NCI-H748 (cell line): ENCODE data around the gene BRI3BP.

Source experiments
- DNase-seq: peaks from one replicate; lab custom pipeline; 2025; ENCODE audit not compliant: unreplicated experiment; lab: John Stamatoyannopoulos, UW

Gene BRI3BP

GRCh38 chr12:124993626-124994436 lies at the start of gene BRI3BP:
BRI3BP (plus strand) TSS chr12:124993645; CDS start chr12:124993791, 146 bp downstream.
- peak; percentile 85 for DNase-seq

- DNase-seq = no peak
These were observed 47.0 kb upstream of the BRI3BP start for GRCh38 chr12:124946447-124946793.

GRCh38 chr12:124947013-124947412 lies 46.4 kb upstream of the BRI3BP start:
- no peak for DNase-seq

- DNase-seq = no peak
These were observed 45.7 kb upstream of the BRI3BP start for GRCh38 chr12:124947561-124948398.

GRCh38 chr12:124949066-124949465 lies 44.4 kb upstream of the BRI3BP start:
- no peak for DNase-seq

- DNase-seq = no peak
These were observed 43.4 kb upstream of the BRI3BP start for GRCh38 chr12:124949779-124950728.

- no peak for DNase-seq
These were observed 41.1 kb upstream of the BRI3BP start for GRCh38 chr12:124952295-124952694.

- no peak for DNase-seq
These were observed 40.6 kb upstream of the BRI3BP start for GRCh38 chr12:124952801-124953200.

GRCh38 chr12:124953689-124954405 lies 39.6 kb upstream of the BRI3BP start:
- DNase-seq = no peak

- no peak for DNase-seq
These were observed 38.7 kb upstream of the BRI3BP start for GRCh38 chr12:124954771-124955170.

GRCh38 chr12:124956571-124956970 lies 36.9 kb upstream of the BRI3BP start:
- no peak for DNase-seq

GRCh38 chr12:124961055-124961454 lies 32.4 kb upstream of the BRI3BP start:
- no peak for DNase-seq

- DNase-seq = no peak
These were observed 30.2 kb upstream of the BRI3BP start for GRCh38 chr12:124963211-124963610.

GRCh38 chr12:124964251-124964650 lies 29.2 kb upstream of the BRI3BP start:
- DNase-seq = no peak

- DNase-seq = no peak
These were observed 28.5 kb upstream of the BRI3BP start for GRCh38 chr12:124964836-124965462.

GRCh38 chr12:124967016-124967739 lies 26.3 kb upstream of the BRI3BP start:
- DNase-seq = no peak

- DNase-seq = no peak
These were observed 24.8 kb upstream of the BRI3BP start for GRCh38 chr12:124968656-124969055.

- DNase-seq = no peak
These were observed 22.6 kb upstream of the BRI3BP start for GRCh38 chr12:124970647-124971402.

- DNase-seq = no peak
These were observed 21.8 kb upstream of the BRI3BP start for GRCh38 chr12:124971603-124972002.
